Neural cell (in vitro differentiated cells): ENCODE data around the gene MXD4. TPM values are rescaled to one million over a fixed set of nuclear protein-coding genes. Genes with fewer than 3 reads are reported as not detected.

Source experiments
- H2AFZ ChIP-seq: fragments of 200-600, 300-800 bp; sonication (generic), shearing (Covaris generic); 2 replicates; pipeline ENCODE4 v1.6.0; 2014; ENCODE audit warnings: low read depth, mild to moderate bottlenecking, antibody characterized with exemption, low read length, moderate library complexity
- H3F3A ChIP-seq: fragments of 200-600 bp; shearing (Covaris generic); 2 replicates; pipeline ENCODE4 v1.6.1; 2016; ENCODE audit warnings: mild to moderate bottlenecking, moderate library complexity, mixed read lengths, antibody characterized with exemption, low read length; ENCODE audit not compliant: insufficient read depth, poor library complexity, severe bottlenecking
- H3K27ac ChIP-seq: fragments of 200-600, 300-800 bp; sonication (generic), shearing (Covaris generic); 2 replicates; pipeline ENCODE4 v1.5.1; 2014; ENCODE audit warnings: mild to moderate bottlenecking, low read length, moderate library complexity
- H3K27me3 ChIP-seq: fragments of 300-800, 200-600 bp; sonication (generic), shearing (Covaris generic); 2 replicates; pipeline ENCODE4 v1.6.0; 2014; ENCODE audit warnings: mild to moderate bottlenecking, low read depth, low read length, moderate library complexity; ENCODE audit not compliant: insufficient read depth
- H3K36me3 ChIP-seq: fragments of 300-800, 200-600 bp; sonication (generic), shearing (Covaris generic); 2 replicates; pipeline ENCODE4 v1.5.1; 2014; ENCODE audit warnings: mild to moderate bottlenecking, antibody characterized with exemption, low read length, moderate library complexity; ENCODE audit not compliant: insufficient read depth
- H3K4me2 ChIP-seq: fragments of 300-800, 200-600 bp; sonication (generic), shearing (Covaris generic); 2 replicates; pipeline ENCODE4 v1.6.0; 2014; ENCODE audit warnings: mild to moderate bottlenecking, low read length
- H3K4me3 ChIP-seq: fragments of 300-800, 200-600 bp; sonication (generic), shearing (Covaris generic); 2 replicates; pipeline ENCODE4 v1.5.1; 2014; ENCODE audit warnings: mild to moderate bottlenecking, low read length, moderate library complexity
- H3K79me2 ChIP-seq: fragments of 200-600 bp; shearing (Covaris generic); replicated peaks from 2 replicates; pipeline ENCODE4 v1.6.0; 2014; ENCODE audit warnings: mild to moderate bottlenecking, low read length, moderate library complexity; ENCODE audit not compliant: insufficient read depth
- H3K9ac ChIP-seq: fragments of 300-800, 200-600 bp; sonication (generic), shearing (Covaris generic); 2 replicates; pipeline ENCODE4 v1.6.1; 2016; ENCODE audit warnings: mild to moderate bottlenecking, low read length, mixed read lengths
- H3K9me2 ChIP-seq: fragments of 200-600 bp; shearing (Covaris generic); 2 replicates; pipeline ENCODE4 v1.6.1; 2016; ENCODE audit warnings: mild to moderate bottlenecking, low read length, mixed read lengths; ENCODE audit not compliant: insufficient read depth
- H3K9me3 ChIP-seq: fragments of 200-600, 300-800 bp; sonication (generic), shearing (Covaris generic); 2 replicates; pipeline ENCODE4 v1.6.1; 2016; ENCODE audit warnings: mild to moderate bottlenecking, mixed run types, low read length, moderate library complexity, mixed read lengths
- H4K20me1 ChIP-seq: fragments of 200-600 bp; shearing (Covaris generic); 2 replicates; pipeline ENCODE4 v1.6.1; 2016; ENCODE audit warnings: mild to moderate bottlenecking, mixed run types; ENCODE audit not compliant: insufficient read depth
- EP300 ChIP-seq: fragments of 450-650 bp; conservative IDR thresholded peaks from 2 replicates; pipeline ENCODE4 v1.6.1; 2014; ENCODE audit warnings: antibody characterized with exemption, mild to moderate bottlenecking, moderate library complexity; ENCODE audit not compliant: poor library complexity, severe bottlenecking
- EZH2 ChIP-seq: fragments of 200-600, 300-800 bp; shearing (Covaris generic), sonication (generic); IDR thresholded peaks from 2 replicates; pipeline ENCODE4 v1.6.1; 2014; ENCODE audit warnings: antibody characterized with exemption, low read length, borderline replicate concordance, mild to moderate bottlenecking; ENCODE audit not compliant: insufficient read depth, poor library complexity, severe bottlenecking
- MXI1 ChIP-seq: fragments of 450-650 bp; conservative IDR thresholded peaks from 2 replicates; pipeline ENCODE4 v1.6.1; 2014; ENCODE audit warnings: antibody characterized with exemption, mild to moderate bottlenecking; ENCODE audit not compliant: poor library complexity, severe bottlenecking
- POLR2AphosphoS5 ChIP-seq: IDR thresholded peaks from 2 replicates; pipeline ENCODE4 v1.6.1; 2012
- RAD21 ChIP-seq: fragments of 450-650 bp; conservative IDR thresholded peaks from 2 replicates; pipeline ENCODE4 v1.6.1; 2014; ENCODE audit warnings: antibody characterized with exemption, mild to moderate bottlenecking, moderate library complexity
- SMC3 ChIP-seq: fragments of 450-650 bp; conservative IDR thresholded peaks from 2 replicates; pipeline ENCODE4 v1.6.1; 2014; ENCODE audit warnings: antibody characterized with exemption, mild to moderate bottlenecking, moderate library complexity; ENCODE audit not compliant: poor library complexity
- TAF1 ChIP-seq: IDR thresholded peaks from 2 replicates; pipeline ENCODE4 v1.6.1; 2012; ENCODE audit warnings: low read depth
- polyA plus RNA-seq: library from polyadenylated mRNA; depleted of rRNA; stranded (reverse); fragments of >200 nt; gene quantifications from 2 replicates; pipeline ENCODE4 v1.2.3, GENCODE V29; 2014
- TF ChIP-seq, protein P1 (sequence below): fragments of 450-650 bp; IDR thresholded peaks from 2 replicates; pipeline ENCODE4 v1.5.1; 2014; ENCODE audit warnings: antibody characterized with exemption, mild to moderate bottlenecking, moderate library complexity; ENCODE audit not compliant: poor library complexity, severe bottlenecking
- TF ChIP-seq, protein P2 (sequence below): IDR thresholded peaks from 2 replicates; pipeline ENCODE4 v1.6.1; 2012; ENCODE audit warnings: borderline replicate concordance

Gene MXD4
- polyA plus RNA-seq, 1 donor from 2014 or later, result 58.4 TPM

DNA sequence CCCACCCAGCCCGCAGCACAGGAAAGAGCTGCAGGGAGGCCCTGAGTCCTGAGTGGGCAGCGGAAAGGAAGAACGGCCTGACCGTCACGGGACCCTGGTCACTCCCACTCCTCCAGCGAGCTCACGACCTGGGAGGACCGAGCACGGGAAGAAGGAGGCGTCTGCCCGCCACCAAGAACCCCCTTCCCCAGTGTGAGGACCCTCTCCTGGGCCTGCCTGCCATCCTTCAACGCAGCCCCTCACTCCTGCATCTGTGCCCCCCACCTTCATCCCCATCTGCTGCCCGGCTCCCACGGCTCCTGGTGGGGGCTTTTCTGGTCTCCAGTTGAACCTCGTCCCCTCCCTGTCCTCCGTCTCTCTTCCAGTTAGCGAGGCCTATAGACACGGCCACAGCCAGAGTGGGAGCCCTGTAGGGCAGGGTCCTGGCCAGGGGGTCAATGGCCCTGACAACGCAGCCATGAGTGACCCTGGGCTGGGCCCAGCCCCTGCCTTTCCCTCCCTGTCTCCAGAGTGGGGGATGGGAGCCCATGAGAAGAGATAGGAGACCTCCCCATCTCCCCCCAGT, 41.3 kb upstream of the MXD4 start:
- no peaks in the 10 kb centered on the region for H4K20me1 ChIP-seq
- no peak overlapping the region for H3K4me3 ChIP-seq
- no peaks in the 10 kb centered on the region for H3K9me3 ChIP-seq
- no peak overlapping the region for H3K9ac ChIP-seq
- H3K27ac ChIP-seq, result no peak overlapping the region
- H3K79me2 ChIP-seq, result no peaks in the 10 kb centered on the region
- no peaks in the 10 kb centered on the region for H3F3A ChIP-seq
- no peak overlapping the region for H2AFZ ChIP-seq
- TF ChIP-seq, protein P1, sequence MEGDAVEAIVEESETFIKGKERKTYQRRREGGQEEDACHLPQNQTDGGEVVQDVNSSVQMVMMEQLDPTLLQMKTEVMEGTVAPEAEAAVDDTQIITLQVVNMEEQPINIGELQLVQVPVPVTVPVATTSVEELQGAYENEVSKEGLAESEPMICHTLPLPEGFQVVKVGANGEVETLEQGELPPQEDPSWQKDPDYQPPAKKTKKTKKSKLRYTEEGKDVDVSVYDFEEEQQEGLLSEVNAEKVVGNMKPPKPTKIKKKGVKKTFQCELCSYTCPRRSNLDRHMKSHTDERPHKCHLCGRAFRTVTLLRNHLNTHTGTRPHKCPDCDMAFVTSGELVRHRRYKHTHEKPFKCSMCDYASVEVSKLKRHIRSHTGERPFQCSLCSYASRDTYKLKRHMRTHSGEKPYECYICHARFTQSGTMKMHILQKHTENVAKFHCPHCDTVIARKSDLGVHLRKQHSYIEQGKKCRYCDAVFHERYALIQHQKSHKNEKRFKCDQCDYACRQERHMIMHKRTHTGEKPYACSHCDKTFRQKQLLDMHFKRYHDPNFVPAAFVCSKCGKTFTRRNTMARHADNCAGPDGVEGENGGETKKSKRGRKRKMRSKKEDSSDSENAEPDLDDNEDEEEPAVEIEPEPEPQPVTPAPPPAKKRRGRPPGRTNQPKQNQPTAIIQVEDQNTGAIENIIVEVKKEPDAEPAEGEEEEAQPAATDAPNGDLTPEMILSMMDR, result no peak
- TF ChIP-seq, protein P2, sequence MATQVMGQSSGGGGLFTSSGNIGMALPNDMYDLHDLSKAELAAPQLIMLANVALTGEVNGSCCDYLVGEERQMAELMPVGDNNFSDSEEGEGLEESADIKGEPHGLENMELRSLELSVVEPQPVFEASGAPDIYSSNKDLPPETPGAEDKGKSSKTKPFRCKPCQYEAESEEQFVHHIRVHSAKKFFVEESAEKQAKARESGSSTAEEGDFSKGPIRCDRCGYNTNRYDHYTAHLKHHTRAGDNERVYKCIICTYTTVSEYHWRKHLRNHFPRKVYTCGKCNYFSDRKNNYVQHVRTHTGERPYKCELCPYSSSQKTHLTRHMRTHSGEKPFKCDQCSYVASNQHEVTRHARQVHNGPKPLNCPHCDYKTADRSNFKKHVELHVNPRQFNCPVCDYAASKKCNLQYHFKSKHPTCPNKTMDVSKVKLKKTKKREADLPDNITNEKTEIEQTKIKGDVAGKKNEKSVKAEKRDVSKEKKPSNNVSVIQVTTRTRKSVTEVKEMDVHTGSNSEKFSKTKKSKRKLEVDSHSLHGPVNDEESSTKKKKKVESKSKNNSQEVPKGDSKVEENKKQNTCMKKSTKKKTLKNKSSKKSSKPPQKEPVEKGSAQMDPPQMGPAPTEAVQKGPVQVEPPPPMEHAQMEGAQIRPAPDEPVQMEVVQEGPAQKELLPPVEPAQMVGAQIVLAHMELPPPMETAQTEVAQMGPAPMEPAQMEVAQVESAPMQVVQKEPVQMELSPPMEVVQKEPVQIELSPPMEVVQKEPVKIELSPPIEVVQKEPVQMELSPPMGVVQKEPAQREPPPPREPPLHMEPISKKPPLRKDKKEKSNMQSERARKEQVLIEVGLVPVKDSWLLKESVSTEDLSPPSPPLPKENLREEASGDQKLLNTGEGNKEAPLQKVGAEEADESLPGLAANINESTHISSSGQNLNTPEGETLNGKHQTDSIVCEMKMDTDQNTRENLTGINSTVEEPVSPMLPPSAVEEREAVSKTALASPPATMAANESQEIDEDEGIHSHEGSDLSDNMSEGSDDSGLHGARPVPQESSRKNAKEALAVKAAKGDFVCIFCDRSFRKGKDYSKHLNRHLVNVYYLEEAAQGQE, result no peak
- no peak for TF ChIP-seq RAD21
- no peak for TF ChIP-seq TAF1
- TF ChIP-seq EP300, result no peak
- TF ChIP-seq EZH2, result no peak
- TF ChIP-seq MXI1, result no peak
- no peaks in the 10 kb centered on the region for H3K36me3 ChIP-seq
- no peak overlapping the region for H3K4me2 ChIP-seq
- H3K9me2 ChIP-seq, result no peaks in the 10 kb centered on the region
- no peaks in the 10 kb centered on the region for H3K27me3 ChIP-seq

DNA sequence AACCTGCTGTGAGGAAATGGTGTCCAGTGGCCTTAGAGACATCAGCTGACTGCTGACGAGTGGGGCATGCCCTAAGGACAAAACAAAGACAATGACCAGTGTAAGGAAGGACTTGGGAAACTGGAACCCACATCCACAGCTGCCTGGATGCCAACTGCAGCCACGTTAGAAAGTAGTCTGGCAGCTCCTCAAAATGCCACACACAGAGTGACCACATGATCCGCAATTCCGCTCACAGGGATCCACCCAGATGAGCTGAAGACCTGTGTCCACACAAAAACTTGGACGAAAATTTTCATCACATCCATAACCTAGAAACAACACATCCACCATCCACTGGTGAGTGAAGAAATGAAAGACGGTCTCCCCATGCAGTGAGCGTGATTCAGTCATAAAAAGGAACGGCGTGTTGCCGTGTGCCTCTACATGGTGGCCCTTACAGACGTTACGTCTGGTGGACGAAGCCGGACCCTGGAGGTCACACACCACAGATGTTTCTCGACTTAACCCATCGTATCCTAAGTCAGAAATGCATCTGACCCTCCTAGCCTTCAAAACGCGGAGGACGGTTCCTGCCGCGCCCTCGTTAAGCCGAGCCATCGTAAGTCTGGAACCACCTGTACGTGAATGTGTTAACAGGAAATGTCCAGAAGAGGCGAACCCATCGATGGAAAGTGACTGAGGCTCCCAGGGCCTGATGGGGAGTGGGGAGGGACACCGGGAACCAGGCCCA, 40.6 kb upstream of the MXD4 start:
- H4K20me1 ChIP-seq, result no peaks in the 10 kb centered on the region
- H3F3A ChIP-seq, result no peaks in the 10 kb centered on the region
- H3K36me3 ChIP-seq, result no peaks in the 10 kb centered on the region
- no peak overlapping the region for H2AFZ ChIP-seq
- no peaks in the 10 kb centered on the region for H3K79me2 ChIP-seq
- no peak overlapping the region for H3K27ac ChIP-seq
- H3K4me3 ChIP-seq, result no peak overlapping the region
- no peaks in the 10 kb centered on the region for H3K9me2 ChIP-seq
- no peaks in the 10 kb centered on the region for H3K27me3 ChIP-seq
- no peak for TF ChIP-seq MXI1
- TF ChIP-seq, protein P1, result no peak
- TF ChIP-seq SMC3, result no peak
- TF ChIP-seq, protein P2, result no peak
- TF ChIP-seq EP300, result no peak
- no peak for TF ChIP-seq TAF1
- TF ChIP-seq EZH2, result no peak
- TF ChIP-seq RAD21, result no peak
- no peak for TF ChIP-seq POLR2AphosphoS5
- no peak overlapping the region for H3K4me2 ChIP-seq
- H3K9ac ChIP-seq, result no peak overlapping the region
- no peaks in the 10 kb centered on the region for H3K9me3 ChIP-seq
